NCI-H2029 (cell line): ENCODE results near the gene PARD6B.
"Not testable (repeated sequence)": the region's sequence is repeated elsewhere in the genome, so short reads cannot be mapped to it uniquely, and the experiment has no call there.

ENCODE experiments used
- DNase-seq: peaks from one replicate; lab custom pipeline; 2025; lab: John Stamatoyannopoulos, UW

Gene PARD6B

DNA sequence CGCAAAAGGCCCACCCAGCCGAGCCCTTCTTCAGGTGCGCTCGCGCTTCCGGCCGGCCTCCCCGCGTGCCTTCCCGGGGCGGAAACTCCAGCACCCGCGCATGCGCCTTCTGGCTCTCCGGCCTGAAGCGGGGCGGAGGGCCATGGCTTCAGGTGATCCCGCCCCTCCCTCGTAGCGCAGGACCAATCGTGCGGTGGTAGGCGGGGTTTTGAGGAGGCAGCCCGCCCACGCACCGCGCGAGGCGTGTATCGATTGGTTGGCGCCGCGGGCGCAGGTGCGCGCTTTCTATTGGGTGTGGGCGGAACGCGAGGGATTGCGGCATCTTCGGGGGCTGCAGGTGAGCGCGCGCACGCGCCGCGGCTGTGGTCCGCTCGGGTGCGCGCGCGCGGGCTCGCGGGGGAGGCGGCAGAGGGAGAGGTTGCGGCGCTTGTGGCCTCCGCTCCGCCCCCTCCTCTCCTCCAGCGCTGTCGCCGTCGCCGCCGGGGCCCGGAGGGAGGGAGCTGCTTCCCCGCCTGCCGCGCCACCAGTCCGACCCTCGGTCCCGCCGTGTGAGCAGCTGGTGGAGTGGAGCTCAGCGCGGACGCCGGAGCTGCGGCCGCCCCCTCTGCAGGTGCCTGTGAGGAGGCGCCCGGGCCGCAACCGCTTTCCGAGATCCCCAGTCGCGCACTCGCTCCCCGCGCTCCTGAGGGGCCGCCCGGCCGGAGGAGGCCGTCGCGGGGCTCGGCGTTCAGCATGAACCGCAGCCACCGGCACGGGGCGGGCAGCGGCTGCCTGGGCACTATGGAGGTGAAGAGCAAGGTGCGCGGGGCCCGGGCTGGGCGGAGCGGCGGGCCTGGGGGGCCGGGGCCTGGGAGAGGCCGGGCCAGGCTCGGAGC lies at the start of gene PARD6B:
Gene PARD6B, plus strand, starts transcription at position 526 of the 875 bp plus-strand sequence. Its CDS starts 207 bp downstream, at position 733.
- peak; percentile 98 for DNase-seq

DNA sequence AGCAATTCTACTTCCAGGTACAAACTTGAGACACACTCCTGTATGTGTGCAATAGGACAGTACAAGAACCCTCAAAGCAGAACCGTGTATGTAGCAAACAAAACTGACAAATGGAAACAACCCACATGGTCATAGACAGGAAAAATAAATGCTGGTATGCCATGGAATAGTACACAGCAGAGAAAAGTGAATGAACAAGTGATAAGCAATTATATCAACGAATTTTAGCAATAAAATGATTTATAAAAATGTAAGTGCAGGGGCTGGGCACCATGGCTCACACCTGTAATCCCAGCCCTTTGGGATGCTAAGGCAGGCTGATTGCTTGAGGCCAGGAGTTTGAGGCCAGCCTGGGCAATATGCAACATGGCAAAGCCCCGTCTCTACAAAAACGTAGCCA lies 49.3 kb upstream of the PARD6B start:
- DNase-seq, result no peak

- DNase-seq, result no peak
These were observed 48.3 kb upstream of the PARD6B start for GRCh38 chr20:50682947-50683530.

GRCh38 chr20:50683570-50683969 lies 47.8 kb upstream of the PARD6B start:
- DNase-seq, result no peak

GRCh38 chr20:50686821-50687220 lies 44.6 kb upstream of the PARD6B start:
- no peak for DNase-seq

DNA sequence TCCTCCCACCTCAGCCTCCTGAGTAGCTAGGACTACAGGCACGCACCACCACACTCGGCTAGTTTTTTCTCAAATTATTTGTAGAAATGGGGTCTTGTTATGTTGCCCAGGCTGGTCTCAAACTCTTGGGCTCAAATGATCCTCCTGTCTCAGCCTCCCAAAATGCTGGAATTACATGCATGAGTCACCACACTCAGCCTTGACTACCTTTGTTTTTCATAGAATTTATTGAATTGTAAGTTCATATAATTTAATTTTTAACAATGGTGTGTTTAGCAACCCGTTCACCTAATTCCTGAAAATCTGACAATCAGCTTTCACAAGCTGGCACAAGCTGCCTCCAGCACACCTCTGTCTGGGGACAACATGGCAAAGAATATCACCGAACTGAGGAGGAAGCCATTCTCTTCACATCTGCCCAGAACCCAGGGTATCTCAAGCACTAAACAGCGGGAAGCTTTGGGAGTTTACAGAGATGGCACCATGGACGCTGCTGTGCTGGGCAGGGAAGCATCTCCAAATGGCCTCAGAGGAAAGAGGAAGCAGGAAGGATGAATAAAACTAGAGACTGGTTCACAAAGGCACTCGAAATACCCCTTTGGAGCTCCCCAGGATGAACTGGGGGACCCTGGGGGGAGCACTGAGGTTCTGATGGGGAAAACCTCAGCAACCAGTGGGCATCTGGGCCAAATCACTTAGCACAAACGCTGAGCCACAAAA lies 43.0 kb upstream of the PARD6B start:
- DNase-seq, result no peak

DNA sequence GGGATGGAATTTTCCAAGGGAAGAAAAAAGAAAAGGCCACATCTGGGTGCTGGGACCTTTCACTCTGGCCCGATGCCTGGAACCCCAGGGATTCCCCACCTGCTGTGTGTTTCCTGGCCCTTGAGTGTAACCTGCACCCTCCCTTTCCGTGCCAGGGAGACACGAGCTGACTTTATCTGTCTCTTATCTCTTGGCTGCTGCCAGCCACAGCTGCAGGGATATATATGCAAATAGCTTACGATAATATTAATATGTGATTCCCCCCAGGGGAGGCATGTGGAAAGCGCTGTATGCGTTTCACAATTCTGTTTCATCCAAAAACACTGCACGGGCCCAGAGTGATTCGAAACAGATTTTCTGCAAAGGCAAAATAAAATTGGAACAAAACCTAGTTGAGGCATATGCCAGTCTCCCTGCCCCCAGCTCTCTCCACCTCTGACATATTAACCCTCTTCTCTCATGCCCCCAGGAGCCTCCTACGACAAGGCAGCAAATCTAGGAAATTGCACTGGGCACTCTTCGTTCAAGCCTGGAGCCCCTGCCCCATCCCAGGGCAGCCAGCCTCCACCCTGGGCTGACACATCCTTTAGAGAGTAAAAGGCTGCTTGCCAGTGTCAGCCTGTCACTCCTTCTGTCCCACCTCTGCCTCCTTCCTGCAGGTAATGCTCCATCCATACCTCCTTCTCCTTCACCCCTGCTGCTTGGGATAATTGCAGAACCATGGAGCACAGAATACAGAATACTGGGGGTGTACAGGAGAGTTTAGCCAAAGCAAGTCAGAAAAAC lies 41.3 kb upstream of the PARD6B start:
- DNase-seq, result peak; percentile 35

- DNase-seq, result no peak
These were observed 40.5 kb upstream of the PARD6B start, which contains the start of gene RIPOR3 for GRCh38 chr20:50690650-50691572. Gene RIPOR3 (minus strand): TSS chr20:50691542. CDS start chr20:50691128, 414 bp downstream.

- no peak for DNase-seq
These were observed 39.5 kb upstream of the PARD6B start for GRCh38 chr20:50691573-50692551.

DNA sequence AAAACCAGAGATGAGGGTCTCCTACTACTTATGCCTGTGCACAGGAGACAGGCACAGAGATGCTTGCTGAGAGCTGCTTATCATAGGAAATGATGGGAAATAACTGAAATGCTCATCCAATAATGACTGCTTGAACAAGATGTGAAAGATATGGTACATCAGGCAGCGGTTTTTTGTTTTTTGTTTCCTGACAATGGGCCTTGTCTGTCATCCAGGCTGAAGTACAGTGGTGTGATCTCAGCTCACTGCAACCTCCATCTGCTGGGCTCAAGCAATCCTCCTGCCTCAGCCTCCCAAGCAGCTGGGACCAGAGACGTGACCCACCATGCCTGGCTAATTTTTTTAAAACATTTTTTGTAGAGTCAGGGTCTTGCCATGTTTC lies 38.8 kb upstream of the PARD6B start:
- no peak for DNase-seq

GRCh38 chr20:50693001-50693400 lies 38.4 kb upstream of the PARD6B start:
- DNase-seq, result no peak

GRCh38 chr20:50694379-50695134 lies 36.8 kb upstream of the PARD6B start:
- DNase-seq, result no peak

DNA sequence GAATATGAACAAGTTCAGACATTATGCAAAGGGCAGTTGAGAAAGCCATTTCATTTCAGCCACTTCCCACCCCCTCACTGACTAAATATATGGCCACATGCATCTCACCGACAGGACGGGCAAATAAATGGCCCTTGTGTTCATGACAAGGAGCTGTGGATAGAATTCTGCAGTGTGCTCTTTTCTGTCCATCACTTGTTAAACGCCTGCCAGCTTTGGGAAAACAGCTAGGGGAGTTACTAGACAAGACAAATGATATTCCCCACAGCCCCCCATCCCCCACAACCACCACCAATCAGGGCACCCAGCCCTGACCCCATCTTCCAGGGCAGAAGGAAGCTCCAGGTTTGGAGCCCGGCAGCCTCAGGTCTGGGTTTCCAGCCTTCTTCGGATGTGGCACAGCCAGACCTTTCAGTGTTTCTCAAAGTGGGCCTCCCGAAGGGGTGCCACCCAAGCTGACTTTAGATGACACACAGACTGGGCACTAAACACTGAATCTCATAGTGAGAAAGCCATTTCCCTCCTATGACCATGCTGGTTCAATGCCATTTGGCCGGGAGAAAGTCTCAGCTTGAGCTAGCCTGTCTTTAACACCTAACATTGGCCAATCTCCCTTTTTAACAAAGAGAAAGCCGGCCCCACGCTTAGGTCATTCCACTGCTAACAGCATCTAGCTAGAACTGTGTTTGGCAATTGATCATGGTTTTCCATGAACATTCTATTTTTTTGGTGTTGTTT lies 36.1 kb upstream of the PARD6B start:
- DNase-seq, result no peak

DNA sequence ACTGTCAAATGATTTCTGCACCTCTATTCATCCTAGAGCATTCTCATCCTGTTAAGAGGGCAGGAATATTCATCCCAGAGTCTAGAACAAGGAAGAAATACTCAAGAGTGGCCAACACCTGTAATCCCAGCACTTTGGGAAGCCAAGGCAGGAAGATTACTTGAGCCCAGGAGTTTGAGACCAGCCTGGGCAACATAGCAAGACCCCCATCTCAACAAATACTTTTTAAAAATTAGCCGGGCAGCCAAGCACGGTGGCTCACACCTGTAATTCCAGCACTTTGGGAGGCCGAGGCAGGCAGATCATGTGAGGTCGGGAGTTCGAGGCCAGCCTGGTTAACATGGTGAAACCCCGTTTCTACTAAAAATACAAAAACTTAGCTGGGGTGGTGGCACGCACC lies 33.1 kb upstream of the PARD6B start:
- not testable (repeated sequence) for DNase-seq

DNA sequence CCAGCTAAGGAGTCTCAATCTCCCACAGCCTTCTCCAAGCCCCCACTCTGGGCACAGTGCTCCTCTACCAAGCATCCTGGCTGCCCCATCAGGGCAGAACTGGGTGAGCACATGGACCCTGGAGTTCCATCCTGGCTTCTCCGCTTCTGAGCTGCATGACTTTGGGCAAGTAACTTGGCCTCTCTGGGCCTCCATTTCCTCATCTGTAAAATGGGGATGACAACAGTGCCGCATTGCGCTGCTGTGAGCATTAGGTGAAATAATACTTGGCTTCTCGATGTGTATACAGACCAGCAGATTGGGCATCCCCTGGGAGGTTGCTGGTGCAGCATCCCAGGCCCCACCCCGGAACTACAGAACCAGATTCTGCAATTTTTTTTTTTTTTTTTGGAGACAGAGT lies 31.7 kb upstream of the PARD6B start:
- DNase-seq, result no peak

GRCh38 chr20:50701041-50701963 lies 30.1 kb upstream of the PARD6B start:
- no peak for DNase-seq
